Measurements from ENCODE around the gene LHPP.

DNA sequence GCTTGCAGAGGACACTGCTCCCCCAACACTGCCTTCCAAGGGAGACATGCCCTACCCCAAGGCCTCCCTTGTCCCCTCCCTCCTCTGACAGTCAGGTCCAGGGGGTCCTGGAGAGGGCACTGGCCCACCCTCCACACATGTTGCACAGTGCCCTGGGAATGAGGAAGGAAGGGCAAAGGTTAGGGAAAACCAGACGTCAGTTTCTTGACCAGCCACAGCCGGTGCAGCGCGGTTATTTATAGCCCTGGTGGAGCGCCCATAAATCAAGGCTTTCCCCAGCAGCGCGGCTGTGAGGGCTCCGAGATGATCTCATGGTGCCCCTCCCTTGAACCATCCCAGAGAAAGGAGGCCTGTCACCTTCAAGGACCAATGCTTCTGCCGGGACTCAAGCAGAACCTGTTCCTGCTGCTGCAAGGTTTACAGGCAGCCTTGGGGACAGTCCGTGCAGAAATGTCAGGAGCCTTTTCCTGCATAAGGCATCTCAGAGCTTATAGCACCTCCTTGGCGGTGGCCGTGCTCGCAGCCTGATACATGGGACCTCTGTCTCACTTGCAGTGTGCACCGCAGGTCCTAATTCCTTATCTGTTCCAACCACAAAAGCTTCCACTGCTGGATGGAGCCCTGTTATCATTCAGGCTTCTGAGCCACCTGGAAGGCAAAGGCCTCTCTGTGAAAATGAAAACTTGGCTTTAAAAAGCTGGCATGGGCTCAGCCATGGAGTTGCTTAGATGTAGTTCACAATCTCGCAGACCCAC lies 127.3 kb downstream of the LHPP start:
- no peak for TF ChIP-seq CTCF (IDR thresholded peaks at IDR 0.05; ENCODE audit: low read length)
- no peak for TF ChIP-seq EZH2 (IDR thresholded peaks at IDR 0.05; ENCODE audit: borderline replicate concordance, low read length)
